OCI-LY1 (cell line): Measurements from ENCODE around the gene ELMO1.

Experiments
- H2AFZ ChIP-seq: fragments of 200-600 bp; sonication (generic), shearing (Covaris generic); 2 replicates; pipeline ENCODE4 v1.6.0; 2014; ENCODE audit warnings: antibody characterized with exemption, mild to moderate bottlenecking, low read length
- H3F3A ChIP-seq: fragments of 200-600 bp; sonication (generic), shearing (Covaris generic); 2 replicates; pipeline ENCODE4 v1.6.0; 2014; ENCODE audit warnings: mild to moderate bottlenecking, antibody characterized with exemption, low read length, moderate library complexity; ENCODE audit not compliant: insufficient read depth
- H3K27ac ChIP-seq: fragments of 200-600 bp; sonication (generic); 2 replicates; pipeline ENCODE4 v1.5.1; 2014; ENCODE audit warnings: low read length, mixed run types, mild to moderate bottlenecking, low read depth; ENCODE audit not compliant: poor library complexity, severe bottlenecking
- H3K27me3 ChIP-seq: fragments of 200-600 bp; sonication (generic); 2 replicates; pipeline ENCODE4 v1.6.0; 2014; ENCODE audit warnings: antibody characterized with exemption, mild to moderate bottlenecking, low read length, moderate library complexity; ENCODE audit not compliant: insufficient read depth
- H3K36me3 ChIP-seq: fragments of 200-600 bp; sonication (generic); 2 replicates; pipeline ENCODE4 v1.6.1; 2014; ENCODE audit warnings: mild to moderate bottlenecking, antibody characterized with exemption, low read length, moderate library complexity, mixed read lengths; ENCODE audit not compliant: insufficient read depth
- H3K4me1 ChIP-seq: fragments of 200-600 bp; sonication (generic); 2 replicates; pipeline ENCODE4 v1.5.1; 2014; ENCODE audit warnings: mild to moderate bottlenecking, low read length, moderate library complexity; ENCODE audit not compliant: insufficient read depth, severe bottlenecking
- H3K4me2 ChIP-seq: fragments of 200-600 bp; sonication (generic), shearing (Covaris generic); 2 replicates; pipeline ENCODE4 v1.6.1; 2014; ENCODE audit warnings: low read length
- H3K4me3 ChIP-seq: fragments of 200-600 bp; sonication (generic); 2 replicates; pipeline ENCODE4 v1.5.1; 2014; ENCODE audit warnings: low read length, low read depth, mild to moderate bottlenecking, mixed read lengths; ENCODE audit not compliant: poor library complexity, severe bottlenecking
- H3K79me2 ChIP-seq: fragments of 200-600 bp; shearing (Covaris generic); 2 replicates; pipeline ENCODE4 v1.6.1; 2016; ENCODE audit warnings: mixed run types, low read length, mixed read lengths; ENCODE audit not compliant: insufficient read depth
- H3K9ac ChIP-seq: fragments of 200-600 bp; sonication (generic), shearing (Covaris generic); 2 replicates; pipeline ENCODE4 v1.6.1; 2014; ENCODE audit warnings: mild to moderate bottlenecking, low read length, mixed read lengths
- H3K9me2 ChIP-seq: fragments of 200-600 bp; sonication (generic), shearing (Covaris generic); 2 replicates; pipeline ENCODE4 v1.6.1; 2014; ENCODE audit warnings: low read depth, mild to moderate bottlenecking, low read length, mixed read lengths
- H3K9me3 ChIP-seq: fragments of 200-600 bp; shearing (Covaris generic); 2 replicates; pipeline ENCODE4 v1.6.1; 2014; ENCODE audit warnings: low read length, mixed read lengths
- H4K20me1 ChIP-seq: fragments of 200-600 bp; sonication (generic), shearing (Covaris generic); 2 replicates; pipeline ENCODE4 v1.6.0; 2016; ENCODE audit warnings: mild to moderate bottlenecking, low read length; ENCODE audit not compliant: insufficient read depth
- CTCF ChIP-seq: fragments of 200-600 bp; sonication (generic), shearing (Covaris generic); IDR thresholded peaks from 2 replicates; pipeline ENCODE4 v1.5.1; 2017; ENCODE audit warnings: mild to moderate bottlenecking, antibody characterized with exemption, low read length, moderate library complexity, mixed read lengths
- EZH2 ChIP-seq: fragments of 200-600 bp; sonication (generic), shearing (Covaris generic); IDR thresholded peaks from 2 replicates; pipeline ENCODE4 v1.8.0; 2017; ENCODE audit warnings: borderline replicate concordance, mixed run types, mild to moderate bottlenecking, antibody characterized with exemption, low read length, moderate library complexity, mixed read lengths

ELMO1 gene

GRCh38 chr7:37224746-37225145 lies 223.9 kb downstream of the ELMO1 start:
- Histone ChIP-seq H3K4me1 (no peaks in the 10 kb centered on the region), H3K27ac (no peak overlapping the region), H3F3A (no peaks in the 10 kb centered on the region), H3K9me3 (no peaks in the 10 kb centered on the region), H3K4me3 (no peak overlapping the region), H3K36me3 (peaks cover 90% of the 10 kb centered on the region), H3K79me2 (no peaks in the 10 kb centered on the region), H3K9ac (no peak overlapping the region), H3K27me3 (no peaks in the 10 kb centered on the region), H3K4me2 (no peak overlapping the region), H3K9me2 (no peaks in the 10 kb centered on the region), H4K20me1 (no peaks in the 10 kb centered on the region), H2AFZ (no peak overlapping the region)
- no peak for TF ChIP-seq CTCF

DNA sequence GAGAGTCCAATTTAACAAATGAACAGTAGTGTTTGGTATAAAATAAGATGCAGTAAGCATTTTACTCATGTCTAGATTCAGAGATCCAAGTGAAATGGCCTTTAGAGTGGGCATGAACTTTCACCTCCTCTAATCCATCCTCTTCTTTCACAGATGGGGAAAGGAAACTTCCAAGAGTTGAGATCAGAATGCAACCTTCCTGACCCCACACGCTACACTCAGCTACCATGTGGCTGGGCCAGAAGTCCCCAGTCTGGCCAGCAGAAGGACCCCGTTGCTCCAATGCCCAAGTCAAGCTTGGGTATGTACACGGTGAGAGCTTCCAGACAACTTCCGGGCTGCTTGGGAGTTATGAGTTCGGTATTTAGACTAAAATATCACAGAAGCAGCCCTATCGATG lies 228.0 kb downstream of the ELMO1 start:
- Histone ChIP-seq H3K4me3 (no peak overlapping the region), H2AFZ (no peak overlapping the region), H3K9me3 (no peaks in the 10 kb centered on the region), H3K27ac (no peak overlapping the region), H3K79me2 (no peaks in the 10 kb centered on the region), H3K4me1 (no peaks in the 10 kb centered on the region), H3K36me3 (peaks cover 93% of the 10 kb centered on the region), H3F3A (no peaks in the 10 kb centered on the region), H3K4me2 (no peak overlapping the region), H4K20me1 (no peaks in the 10 kb centered on the region), H3K27me3 (no peaks in the 10 kb centered on the region), H3K9ac (no peak overlapping the region), H3K9me2 (no peaks in the 10 kb centered on the region)
- no peak for TF ChIP-seq CTCF
- TF ChIP-seq EZH2: no peak

- Histone ChIP-seq H3K9me2 (no peaks in the 10 kb centered on the region), H3K79me2 (no peaks in the 10 kb centered on the region), H3K9ac (no peak overlapping the region), H3F3A (no peaks in the 10 kb centered on the region), H3K4me3 (no peak overlapping the region), H4K20me1 (no peaks in the 10 kb centered on the region), H2AFZ (no peak overlapping the region), H3K4me1 (no peaks in the 10 kb centered on the region), H3K9me3 (no peaks in the 10 kb centered on the region), H3K27me3 (no peaks in the 10 kb centered on the region), H3K27ac (no peak overlapping the region), H3K4me2 (no peak overlapping the region), H3K36me3 (peaks cover 94% of the 10 kb centered on the region)
- TF ChIP-seq EZH2 (no peak), CTCF (no peak)
These were observed 229.7 kb downstream of the ELMO1 start for GRCh38 chr7:37218956-37219355.
